Naive thymus-derived CD4-positive, alpha-beta T cell (primary cell): ENCODE data around the gene MYO5C. TPM values are rescaled to one million over a fixed set of nuclear protein-coding genes. Genes with fewer than 3 reads are reported as not detected.

Experiments
- ATAC-seq: fragments of 150-1000 bp; cut with Tn5 transposase; 2 replicates; pipeline ENCODE4 v1.10.0; 2021; ENCODE audit warnings: mild to moderate bottlenecking, moderate library complexity
- CTCF ChIA-PET: fragments of 350-600 bp; sonication (Branson Sonifier 250); formaldehyde crosslinking; loops from one replicate; lab custom pipeline; 2021; ENCODE audit warnings: antibody characterized with exemption; lab: Charles Lee
- POLR2A ChIA-PET: fragments of 350-600 bp; sonication (Branson Sonifier 250); formaldehyde crosslinking; loops from one replicate; lab custom pipeline; 2021; ENCODE audit warnings: antibody characterized with exemption, inconsistent platforms; lab: Charles Lee
- DNase-seq, 9 donors: peaks; one replicate each; pipeline versions ENCODE4 v3.0.0 to v3.0.0-alpha.2; 2020 to 2022; ENCODE audit warnings: mixed read lengths in 1 of 9
- H3K27ac ChIP-seq: one replicate; pipeline ENCODE4 v1.7.0; 2013; ENCODE audit warnings: mild to moderate bottlenecking, low read depth, low read length, moderate library complexity
- H3K27me3 ChIP-seq, 2 donors: one replicate each; pipeline ENCODE4 v1.7.0; 2013; ENCODE audit warnings: low read length in 2 of 2, mild to moderate bottlenecking in 2 of 2, moderate library complexity in 2 of 2; ENCODE audit not compliant: control insufficient read depth in 2 of 2, insufficient read depth in 2 of 2
- H3K36me3 ChIP-seq, 3 experiments: 1 replicate in 2 of 3; 2 replicates in 1 of 3; pipeline ENCODE4 v1.7.0; 2013; ENCODE audit warnings: low read length in 3 of 3, mild to moderate bottlenecking in 3 of 3, moderate library complexity in 1 of 3; ENCODE audit not compliant: insufficient read depth in 3 of 3, control insufficient read depth in 2 of 3
- H3K4me1 ChIP-seq, 2 donors: one replicate each; pipeline ENCODE4 v1.7.0; 2013; ENCODE audit warnings: low read length in 2 of 2, mild to moderate bottlenecking in 2 of 2, moderate library complexity in 1 of 2; ENCODE audit not compliant: control insufficient read depth in 2 of 2, insufficient read depth in 2 of 2
- H3K4me3 ChIP-seq: 2 replicates; pipeline ENCODE4 v1.7.0; 2013; ENCODE audit warnings: mild to moderate bottlenecking, low read length
- H3K9me3 ChIP-seq, 3 experiments: 1 replicate in 2 of 3; 2 replicates in 1 of 3; pipeline ENCODE4 v1.7.0; 2013; ENCODE audit warnings: low read length in 3 of 3; ENCODE audit not compliant: control insufficient read depth in 2 of 3
- H3K27ac Mint-ChIP-seq, 9 donors: one replicate each; pipeline ENCODE4 v1.8.0; 2020 to 2022; ENCODE audit warnings: mixed read lengths in 9 of 9, mild to moderate bottlenecking in 8 of 9, moderate library complexity in 5 of 9, inconsistent platforms in 2 of 9
- H3K27me3 Mint-ChIP-seq, 5 donors: one replicate each; pipeline ENCODE4 v1.8.0; 2021 to 2022; ENCODE audit warnings: mixed read lengths in 5 of 5, mild to moderate bottlenecking in 1 of 5
- H3K36me3 Mint-ChIP-seq, 5 donors: one replicate each; pipeline ENCODE4 v1.8.0; 2020 to 2022; ENCODE audit warnings: mixed read lengths in 5 of 5, mild to moderate bottlenecking in 3 of 5, inconsistent platforms in 1 of 5
- H3K4me1 Mint-ChIP-seq, 7 donors: one replicate each; pipeline ENCODE4 v1.8.0; 2020 to 2022; ENCODE audit warnings: mixed read lengths in 7 of 7, mild to moderate bottlenecking in 3 of 7, inconsistent platforms in 1 of 7
- H3K4me3 Mint-ChIP-seq, 10 donors: one replicate each; pipeline ENCODE4 v1.8.0; 2020 to 2022; ENCODE audit warnings: mild to moderate bottlenecking in 10 of 10, mixed read lengths in 10 of 10, moderate library complexity in 6 of 10, inconsistent platforms in 2 of 10
- H3K9me3 Mint-ChIP-seq, 11 donors: one replicate each; pipeline ENCODE4 v1.8.0; 2020 to 2022; ENCODE audit warnings: mixed read lengths in 11 of 11, mild to moderate bottlenecking in 4 of 11, inconsistent platforms in 1 of 11, moderate library complexity in 1 of 11
- intact Hi-C, 2 donors: fragments of 100-400 bp; cut with micrococcal nuclease; formaldehyde crosslinking; loops; one replicate each; pipeline ENCODE4 v1.15.1; 2023
- polyA plus RNA-seq, 2 donors: library from polyadenylated mRNA; unstranded; fragments of 300-500 nt; fragmentation: Illumina TruSeq; gene quantifications; one replicate each; pipeline ENCODE4 v1.2.3, GENCODE V29; 2021
- total RNA-seq, 6 experiments: library from RNA in 5 of 6; stranded (reverse) in 5 of 6; gene quantifications; 1 replicate in 5 of 6; 2 replicates in 1 of 6; pipeline ENCODE4 v1.2.3 and lab custom pipeline; 2021 to 2026

MYO5C gene
- total and polyA plus RNA-seq, 7 experiments from 2014 or later, result 0.19 to 1.3 (median 0.31) TPM; not detected in 1

GRCh38 chr15:52220251-52220650 is 75.4 kb downstream of the MYO5C start:
- Mint-ChIP-seq H3K36me3 (peaks cover 0 to 3% (median 0%) of the 10 kb centered on the region in 5 donors), H3K27me3 (no peaks in the 10 kb centered on the region), H3K27ac (peak overlapping the region in 2 of 9 donors; percentile 93 to 97), H3K4me3 (no peak overlapping the region), H3K9me3 (no peaks in the 10 kb centered on the region), H3K4me1 (peaks cover 13 to 36% (median 26%) of the 10 kb centered on the region in 7 donors)
- Histone ChIP-seq H3K27me3 (no peaks in the 10 kb centered on the region), H3K4me1 (peaks cover 5 to 12% of the 10 kb centered on the region in 2 donors), H3K9me3 (no peaks in the 10 kb centered on the region), H3K27ac (no peak overlapping the region), H3K4me3 (no peak overlapping the region), H3K36me3 (no peaks in the 10 kb centered on the region)
- no peak for ATAC-seq
- CTCF ChIA-PET, result interaction anchor here (1.3 kb wide), 1 partner anchor 12 kb away, joined by 4 read pairs; no protein-coding TSS in a partner anchor
- intact Hi-C loops, result no loop called here
- DNase-seq, result peak in 1 of 9 donors; percentile 1
- POLR2A ChIA-PET, result interaction anchor here (1.7 to 3.2 kb wide), 2 partner anchors 41 to 200 kb away, joined by 8 to 33 read pairs; no protein-coding TSS in a partner anchor

GRCh38 chr15:52218816-52219215 is 76.8 kb downstream of the MYO5C start:
- H3K9me3 ChIP-seq, result no peaks in the 10 kb centered on the region
- intact Hi-C loops, result no loop called here
- H3K27me3 ChIP-seq, result no peaks in the 10 kb centered on the region
- DNase-seq (peak in 1 of 9 donors; percentile 10), ATAC-seq (no peak)
- Mint-ChIP-seq H3K4me3 (no peak overlapping the region), H3K27ac (peak overlapping the region in 1 of 9 donors; percentile 12), H3K36me3 (peaks cover 0 to 3% (median 0%) of the 10 kb centered on the region in 5 donors), H3K9me3 (no peaks in the 10 kb centered on the region), H3K4me1 (peaks cover 13 to 35% (median 26%) of the 10 kb centered on the region in 7 donors), H3K27me3 (no peaks in the 10 kb centered on the region)
- POLR2A ChIA-PET, result no interaction called here
- H3K27ac ChIP-seq, result no peak overlapping the region
- H3K4me3 ChIP-seq, result no peak overlapping the region
- H3K36me3 ChIP-seq, result no peaks in the 10 kb centered on the region
- CTCF ChIA-PET, result no interaction called here
- H3K4me1 ChIP-seq, result peaks cover 5 to 12% of the 10 kb centered on the region in 2 donors

- Mint-ChIP-seq H3K4me1 (peaks cover 13 to 36% (median 25%) of the 10 kb centered on the region in 7 donors), H3K27me3 (no peaks in the 10 kb centered on the region), H3K36me3 (peaks cover 0 to 3% (median 0%) of the 10 kb centered on the region in 5 donors), H3K9me3 (no peaks in the 10 kb centered on the region), H3K4me3 (no peak overlapping the region), H3K27ac (no peak overlapping the region)
- Histone ChIP-seq H3K36me3 (no peaks in the 10 kb centered on the region), H3K27me3 (no peaks in the 10 kb centered on the region), H3K4me1 (peaks cover 5 to 12% of the 10 kb centered on the region in 2 donors), H3K4me3 (no peak overlapping the region), H3K9me3 (no peaks in the 10 kb centered on the region), H3K27ac (no peak overlapping the region)
- no peak for ATAC-seq
- intact Hi-C loops, result no loop called here
- no peak for DNase-seq
- ChIA-PET POLR2A (no interaction called here), CTCF (no interaction called here)
These were observed 77.2 kb downstream of the MYO5C start for GRCh38 chr15:52218371-52218770.

- ChIA-PET CTCF (interaction anchor here (0.7 to 1.7 kb wide), 5 partner anchors 8 to 131 kb away, joined by 3 to 13 read pairs (median 4); no protein-coding TSS in a partner anchor), POLR2A (interaction anchor here (0.8 to 1.9 kb wide), 4 partner anchors 10 to 38 kb away, joined by 3 to 9 read pairs (median 4); no protein-coding TSS in a partner anchor)
- Mint-ChIP-seq H3K9me3 (no peaks in the 10 kb centered on the region), H3K4me1 (peaks cover 9 to 28% (median 16%) of the 10 kb centered on the region in 7 donors), H3K27me3 (no peaks in the 10 kb centered on the region), H3K36me3 (peaks cover 0 to 3% (median 0%) of the 10 kb centered on the region in 5 donors), H3K4me3 (no peak overlapping the region), H3K27ac (no peak overlapping the region)
- no peaks in the 10 kb centered on the region for H3K9me3 ChIP-seq
- no peaks in the 10 kb centered on the region for H3K27me3 ChIP-seq
- H3K27ac ChIP-seq, result no peak overlapping the region
- ATAC-seq, result no peak
- no peaks in the 10 kb centered on the region for H3K36me3 ChIP-seq
- DNase-seq, result no peak
- no peak overlapping the region for H3K4me3 ChIP-seq
- intact Hi-C loops, result no loop called here
- H3K4me1 ChIP-seq, result peaks cover 5 to 9% of the 10 kb centered on the region in 2 donors
These were observed 78.4 kb downstream of the MYO5C start for GRCh38 chr15:52217186-52217585.

GRCh38 chr15:52214553-52214952 is 81.1 kb downstream of the MYO5C start:
- Histone ChIP-seq H3K4me1 (peaks cover 0 to 5% of the 10 kb centered on the region in 2 donors), H3K4me3 (no peak overlapping the region), H3K27ac (no peak overlapping the region), H3K36me3 (no peaks in the 10 kb centered on the region), H3K27me3 (no peaks in the 10 kb centered on the region), H3K9me3 (no peaks in the 10 kb centered on the region)
- POLR2A ChIA-PET, result no interaction called here
- intact Hi-C loops, result no loop called here
- Mint-ChIP-seq H3K9me3 (no peaks in the 10 kb centered on the region), H3K4me1 (peaks cover 0 to 12% (median 0%) of the 10 kb centered on the region in 7 donors), H3K27me3 (no peaks in the 10 kb centered on the region), H3K27ac (no peak overlapping the region), H3K36me3 (peaks cover 0 to 2% (median 0%) of the 10 kb centered on the region in 5 donors), H3K4me3 (no peak overlapping the region)
- ATAC-seq, result no peak
- no peak for DNase-seq
- CTCF ChIA-PET, result interaction anchor here (0.9 to 2.1 kb wide), 3 partner anchors 13 to 145 kb away, joined by 3 to 14 read pairs (median 4); no protein-coding TSS in a partner anchor

GRCh38 chr15:52213206-52213605 is 82.4 kb downstream of the MYO5C start:
- no peak overlapping the region for H3K27ac ChIP-seq
- Mint-ChIP-seq H3K36me3 (no peaks in the 10 kb centered on the region), H3K9me3 (no peaks in the 10 kb centered on the region), H3K27me3 (no peaks in the 10 kb centered on the region), H3K4me3 (no peak overlapping the region), H3K4me1 (peaks cover 0 to 9% (median 0%) of the 10 kb centered on the region in 7 donors), H3K27ac (no peak overlapping the region)
- no peaks in the 10 kb centered on the region for H3K27me3 ChIP-seq
- intact Hi-C loops, result no loop called here
- ChIA-PET POLR2A (interaction anchor here (1.2 kb wide), 1 partner anchor 8 kb away, joined by 3 read pairs; no protein-coding TSS in a partner anchor), CTCF (no interaction called here)
- no peak for DNase-seq
- ATAC-seq, result no peak
- no peaks in the 10 kb centered on the region for H3K36me3 ChIP-seq
- H3K4me3 ChIP-seq, result no peak overlapping the region
- H3K4me1 ChIP-seq, result peaks cover 0 to 2% of the 10 kb centered on the region in 2 donors
- H3K9me3 ChIP-seq, result no peaks in the 10 kb centered on the region
